D341Med (cell line): ENCODE results near the gene WTAP.
"Not testable (repeated sequence)": the region's sequence is repeated elsewhere in the genome, so short reads cannot be mapped to it uniquely, and the experiment has no call there.

Experiments used
- DNase-seq: peaks from one replicate; pipeline ENCODE4 v3.0.0; 2012; ENCODE audit warnings: low spot score

The WTAP gene

DNA sequence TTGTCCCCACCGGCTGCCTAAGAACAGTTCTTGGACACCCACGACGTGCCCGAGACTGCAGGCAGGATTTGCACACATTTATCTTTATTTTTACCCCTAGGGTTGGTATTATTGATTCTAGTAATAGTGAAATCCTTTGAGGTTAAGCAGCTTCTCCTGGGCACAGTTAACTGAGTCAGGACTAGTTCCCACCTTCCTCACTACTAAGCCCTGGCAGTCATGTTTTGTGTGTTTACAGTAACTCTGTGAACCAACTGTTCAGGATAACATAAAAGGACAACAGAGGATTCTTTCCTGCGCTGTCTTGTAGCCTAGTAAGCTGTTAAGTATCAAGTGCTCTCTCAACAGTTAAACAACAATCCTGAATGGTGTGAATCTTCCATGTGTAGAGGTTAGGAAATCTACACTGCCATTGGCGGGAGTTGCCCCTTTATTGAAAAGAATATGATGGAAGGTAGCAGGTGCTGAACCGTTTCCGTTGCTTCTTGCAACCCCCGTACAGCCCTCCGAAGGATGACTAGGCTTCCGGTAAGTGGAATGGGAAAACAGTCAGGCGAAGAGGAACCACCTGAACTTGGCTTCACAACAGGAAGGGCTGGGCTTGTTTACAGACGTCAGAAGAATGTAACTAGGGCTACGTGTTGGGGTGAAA lies 33.3 kb upstream of the WTAP start:
- no peak for DNase-seq

DNA sequence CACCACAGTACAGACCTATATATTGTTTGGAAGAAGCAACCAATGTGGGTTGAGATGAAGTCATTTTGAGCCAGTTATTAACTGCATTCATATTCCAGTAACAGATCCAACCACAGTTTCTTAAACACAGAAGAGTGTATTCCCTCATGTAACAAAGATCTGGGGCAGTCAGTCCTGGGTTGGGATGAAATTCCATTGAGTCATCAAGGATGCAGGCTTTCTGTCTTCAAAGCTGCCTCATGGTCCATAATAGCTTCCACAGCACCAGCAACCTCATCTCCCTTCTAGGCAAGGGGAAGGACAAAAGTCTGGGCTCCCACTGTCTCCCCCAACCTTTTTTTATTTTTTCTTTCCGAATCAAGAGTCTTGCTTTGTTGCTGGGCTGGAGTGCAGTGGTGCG lies 31.3 kb upstream of the WTAP start:
- no peak for DNase-seq

DNA sequence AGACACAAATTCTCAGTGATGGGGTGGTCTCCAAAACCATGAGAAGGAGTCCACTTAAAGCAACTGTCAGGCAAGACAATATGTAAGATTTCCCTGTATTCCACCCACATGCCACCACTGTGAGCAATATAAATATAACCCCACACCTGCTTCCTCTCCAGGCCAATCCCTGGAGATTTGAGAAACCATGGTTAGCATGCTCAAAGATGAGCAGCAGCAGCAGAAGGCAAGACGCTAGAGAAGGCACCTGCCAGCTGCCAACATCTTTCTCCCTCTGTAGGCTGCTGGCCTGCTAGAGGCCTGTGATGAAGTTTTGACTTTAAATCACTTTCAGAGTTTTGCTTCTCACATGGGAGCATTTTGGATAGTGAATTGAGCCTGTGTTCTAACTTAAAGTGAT lies 26.3 kb upstream of the WTAP start:
- DNase-seq, result no peak

DNA sequence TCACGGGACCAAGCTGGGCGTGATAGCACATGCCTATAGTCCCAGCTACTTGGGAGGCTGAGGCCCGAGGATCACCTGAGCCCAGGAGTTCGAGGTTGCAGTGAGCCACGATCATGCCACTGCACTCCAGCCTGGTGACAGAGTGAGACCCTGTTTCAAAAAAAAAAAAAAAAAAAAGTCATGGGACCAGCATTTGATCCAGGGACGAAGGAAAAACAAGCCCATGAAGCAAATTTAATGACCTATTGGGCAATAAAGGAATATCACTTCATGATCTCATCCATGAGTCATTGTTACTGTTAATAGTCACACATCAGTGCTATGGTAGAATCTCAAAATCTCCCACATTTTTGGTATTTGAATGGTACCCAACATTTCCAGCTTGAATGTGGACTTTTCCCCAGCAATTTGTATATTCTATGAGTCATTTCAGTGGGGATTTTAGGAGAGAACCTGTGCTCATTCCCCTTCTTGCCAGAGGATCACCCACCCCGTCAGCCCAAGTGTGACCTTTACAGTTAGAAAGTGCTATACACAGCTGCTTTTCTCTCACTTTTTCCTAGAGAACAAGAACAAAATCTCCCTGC lies 25.8 kb upstream of the WTAP start:
- no peak for DNase-seq

DNA sequence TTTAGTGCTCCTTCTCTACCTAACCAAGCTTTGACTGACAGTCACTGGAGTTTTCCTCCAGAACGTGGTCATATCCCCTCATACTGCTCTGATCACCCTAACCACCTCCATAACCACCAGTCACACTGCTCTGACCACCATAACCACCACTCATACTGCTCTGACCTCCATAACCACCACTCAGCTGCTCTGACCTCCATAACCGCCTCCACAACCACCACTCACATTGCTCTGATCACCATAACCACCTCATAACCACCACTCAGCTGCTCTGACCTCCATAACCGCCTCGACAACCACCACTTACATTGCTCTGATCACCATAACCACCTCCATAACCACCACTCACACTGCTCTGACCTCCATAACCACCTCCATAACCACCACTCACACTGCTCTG lies 16.7 kb upstream of the WTAP start:
- not testable (repeated sequence) for DNase-seq

DNA sequence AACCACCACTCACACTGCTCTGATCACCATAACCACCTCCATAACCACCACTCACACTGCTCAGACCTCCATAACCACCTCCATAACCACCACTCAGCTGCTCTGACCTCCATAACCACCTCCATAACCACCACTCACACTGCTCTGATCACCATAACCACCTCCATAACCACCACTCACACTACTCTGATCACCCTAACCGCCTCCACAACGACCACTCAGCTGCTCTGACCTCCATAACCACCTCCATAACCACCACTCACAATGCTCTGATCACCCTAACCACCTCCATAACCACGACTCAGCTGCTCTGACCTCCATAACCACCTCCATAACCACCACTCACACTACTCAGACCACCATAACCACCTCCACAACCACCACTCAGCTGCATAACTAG lies 14.9 kb upstream of the WTAP start:
- not testable (repeated sequence) for DNase-seq

DNA sequence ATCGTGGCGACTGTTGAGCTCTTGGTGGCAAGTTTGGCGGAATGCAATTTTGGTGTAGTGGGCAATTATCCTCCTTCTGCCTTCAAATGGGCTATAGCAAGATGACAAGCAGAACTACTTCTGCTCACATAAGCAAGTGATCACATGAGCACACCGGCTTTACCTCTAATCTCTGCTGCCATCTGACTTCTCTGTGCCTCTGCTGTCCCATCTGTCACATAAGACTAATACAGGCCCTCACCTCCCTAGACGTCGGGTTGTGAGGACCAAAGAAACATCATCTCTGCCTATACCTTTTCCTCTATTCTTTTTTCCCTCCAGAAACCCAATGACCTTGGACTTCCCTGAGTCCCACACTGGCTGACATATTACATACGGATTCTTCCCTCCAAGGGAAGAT lies 13.3 kb upstream of the WTAP start:
- DNase-seq, result peak; percentile 70

DNA sequence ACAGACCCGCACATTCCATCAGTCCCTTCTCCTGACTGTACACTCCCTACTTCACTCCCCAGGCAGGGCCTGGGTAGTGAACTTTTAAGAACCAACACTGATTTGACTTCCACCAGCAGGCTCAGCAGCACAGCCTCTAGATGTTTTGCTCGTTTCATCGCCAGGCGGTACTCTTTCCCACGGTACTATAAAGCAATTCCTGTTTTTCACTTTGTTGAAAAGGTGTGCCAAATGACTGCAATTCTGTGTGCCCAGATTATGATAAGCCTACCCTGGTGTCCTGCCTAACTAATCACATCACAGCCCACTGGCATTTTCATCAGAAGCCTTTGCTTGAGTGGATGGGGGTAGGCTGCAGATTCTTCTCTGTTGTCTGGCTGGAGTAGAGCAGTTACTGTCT lies 12.9 kb upstream of the WTAP start:
- peak; percentile 36 for DNase-seq

DNA sequence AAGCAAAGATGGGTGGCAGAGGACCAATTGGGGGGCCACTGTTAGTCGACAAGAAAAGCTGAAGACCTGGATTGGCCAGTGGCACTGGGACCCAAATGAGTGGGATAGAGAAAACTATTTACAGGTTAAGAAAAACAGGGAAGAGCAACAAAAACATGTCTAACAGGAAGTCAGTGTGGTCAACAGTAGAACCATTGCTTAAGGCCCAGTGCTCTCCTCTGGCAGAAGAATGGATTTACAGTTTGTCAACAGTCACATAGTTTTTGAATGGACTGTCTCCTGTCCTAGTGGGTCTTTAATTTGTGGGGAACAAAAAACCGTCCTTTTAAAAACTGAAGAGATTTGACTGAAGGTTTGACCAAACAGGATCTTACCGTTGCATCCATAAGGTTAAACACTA lies 12.1 kb upstream of the WTAP start:
- no peak for DNase-seq

DNA sequence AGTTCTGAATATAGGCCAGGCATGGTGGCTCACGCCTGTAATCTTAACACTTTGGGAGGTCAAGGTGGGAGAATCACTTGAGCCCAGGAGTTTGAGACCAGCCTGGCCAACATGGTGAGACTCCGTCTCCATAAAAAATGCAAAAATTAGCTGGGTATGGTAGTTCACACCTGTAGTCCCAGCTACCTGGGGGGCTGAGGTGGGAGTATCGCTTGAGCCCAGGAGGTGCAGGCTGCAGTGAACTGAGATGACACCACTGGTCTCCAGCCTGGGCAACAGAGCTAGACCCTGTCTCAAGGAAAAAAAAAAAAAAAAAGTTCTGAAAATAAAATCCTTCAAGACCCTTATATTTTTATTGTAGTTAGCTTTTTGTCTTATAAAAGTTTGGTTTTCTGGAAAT lies 11.7 kb upstream of the WTAP start:
- no peak for DNase-seq

DNA sequence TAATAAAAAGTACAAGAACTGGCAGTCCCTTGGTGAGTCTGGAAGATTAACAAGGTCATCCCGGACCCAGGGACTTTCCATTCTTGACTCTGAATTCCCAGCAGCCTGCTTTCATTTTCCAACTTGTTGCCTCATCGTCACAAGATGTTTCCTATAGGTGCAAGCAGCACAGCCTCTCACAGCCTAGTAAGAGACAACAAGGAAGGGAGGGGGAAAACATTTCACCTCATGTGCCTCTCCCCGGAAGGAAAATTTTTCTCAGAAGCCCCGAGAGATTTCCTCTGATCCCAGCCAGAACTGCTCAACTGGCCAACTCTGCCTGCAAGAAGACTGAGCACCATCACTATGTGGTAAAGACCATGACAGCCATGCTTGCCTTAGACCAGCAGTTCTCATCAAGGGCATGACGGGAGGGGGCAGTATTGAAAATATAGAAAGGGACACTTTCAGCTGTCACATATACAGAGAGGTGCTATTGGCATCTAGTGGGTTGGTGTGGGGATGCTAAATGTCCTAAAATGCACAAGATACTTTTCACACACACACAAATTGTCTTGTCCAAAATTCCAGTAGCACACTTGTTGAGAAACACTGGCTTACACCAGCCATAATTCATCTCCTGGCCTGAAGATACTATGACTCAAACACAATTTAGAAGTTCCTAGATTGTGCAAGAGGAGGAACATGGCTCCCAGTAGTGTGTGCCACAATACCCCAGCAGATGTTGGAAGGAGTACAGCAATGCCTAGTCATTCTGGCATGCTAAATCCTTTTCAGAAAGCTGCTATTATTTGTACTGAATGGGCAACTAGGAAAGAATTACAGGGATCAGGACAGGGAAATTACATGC lies 10.8 kb upstream of the WTAP start:
- no peak for DNase-seq

DNA sequence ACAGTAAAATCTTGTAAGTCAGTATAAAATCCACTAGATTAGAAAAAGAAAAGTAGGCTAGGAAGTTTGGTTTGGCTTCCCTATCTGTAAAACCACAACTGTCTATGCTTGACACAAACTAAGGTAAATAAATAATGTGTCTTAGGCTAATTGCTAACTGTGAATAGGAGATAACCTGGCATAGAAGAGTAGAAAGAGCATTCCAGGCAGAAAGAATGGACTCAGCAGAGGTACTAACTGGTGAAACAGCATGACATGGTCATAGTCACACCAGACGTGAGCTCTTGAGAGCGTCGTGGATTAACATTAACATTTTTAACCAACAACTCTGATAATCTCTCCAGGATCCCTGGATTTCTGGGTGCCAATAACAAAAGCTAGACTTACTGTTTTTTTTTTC lies 8.7 kb upstream of the WTAP start:
- no peak for DNase-seq

DNA sequence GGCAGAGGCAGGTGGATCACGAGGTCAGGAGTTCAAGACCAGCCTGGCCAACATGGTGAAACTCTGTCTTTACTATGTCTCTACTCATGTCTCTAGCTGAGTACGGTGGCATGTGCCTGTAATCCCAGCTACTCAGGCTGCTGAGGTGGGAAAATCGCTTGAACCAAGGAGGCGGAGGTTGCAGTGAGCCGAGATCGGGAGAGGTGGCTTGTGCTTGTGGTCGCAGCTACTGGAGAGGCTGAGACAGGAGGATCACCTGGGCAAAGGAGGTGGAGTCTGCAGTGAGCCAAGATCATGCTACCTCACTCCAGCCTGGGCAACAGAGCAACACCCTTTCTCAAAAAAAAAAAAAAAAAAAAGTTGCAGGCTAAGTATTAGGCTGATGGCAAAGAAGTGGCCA lies 8.0 kb upstream of the WTAP start:
- DNase-seq, result no peak

DNA sequence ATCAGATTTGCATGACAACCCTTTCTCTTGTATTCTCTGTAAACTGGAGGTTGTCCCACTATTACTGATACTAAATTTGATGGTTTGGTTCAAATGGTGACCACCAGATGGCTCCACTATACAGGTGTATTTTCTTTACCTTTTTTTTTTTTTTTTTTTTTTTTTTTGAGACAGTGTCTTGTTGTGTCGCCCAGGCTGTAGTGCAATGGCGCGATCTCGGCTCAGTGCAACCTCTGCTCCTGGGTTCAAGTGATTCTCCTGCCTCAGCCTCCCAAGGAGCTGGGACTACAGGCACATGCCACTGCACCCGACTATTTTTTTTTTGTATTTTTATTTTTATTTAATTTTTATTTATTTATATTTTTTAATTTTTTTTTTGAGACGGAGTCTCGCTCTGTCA lies 6.6 kb upstream of the WTAP start:
- no peak for DNase-seq

DNA sequence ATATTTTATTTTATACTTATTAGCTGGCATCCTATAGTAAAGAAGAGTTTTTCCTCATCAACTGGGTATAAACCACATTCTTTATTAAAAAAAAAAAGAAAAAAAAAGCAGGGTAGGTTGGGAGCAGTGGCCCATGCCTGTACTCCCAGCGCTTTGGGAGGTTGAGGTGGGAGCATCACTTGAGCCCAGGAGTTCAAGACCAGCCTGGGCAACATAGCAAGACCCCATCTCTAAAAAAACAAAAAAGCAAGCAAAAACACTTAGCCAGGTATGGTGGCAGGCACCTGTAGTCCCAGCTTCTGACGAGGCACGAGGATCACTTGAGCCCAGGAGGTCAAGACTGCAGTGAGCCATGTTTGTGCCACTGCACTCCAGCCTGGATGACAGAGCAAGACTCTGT lies 5.3 kb upstream of the WTAP start:
- not testable (repeated sequence) for DNase-seq

DNA sequence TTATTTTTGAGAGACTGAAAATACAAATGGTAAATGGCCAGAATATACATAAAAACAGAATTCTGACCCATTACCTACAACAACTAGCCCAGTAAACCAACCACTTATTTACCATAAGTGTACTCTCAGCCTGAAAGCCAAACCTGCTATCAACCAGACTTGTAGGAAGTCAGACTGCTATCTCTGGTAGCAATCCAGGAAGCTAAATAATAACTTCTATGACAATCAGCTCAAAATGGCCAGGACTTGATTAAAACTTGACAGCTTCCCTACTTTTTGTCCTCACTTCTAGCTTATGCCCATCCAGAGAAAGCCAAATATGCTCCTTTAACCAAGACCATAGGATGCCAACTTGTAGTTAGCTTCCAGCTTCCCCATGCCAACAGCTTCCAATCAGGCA lies 4.7 kb upstream of the WTAP start:
- no peak for DNase-seq

DNA sequence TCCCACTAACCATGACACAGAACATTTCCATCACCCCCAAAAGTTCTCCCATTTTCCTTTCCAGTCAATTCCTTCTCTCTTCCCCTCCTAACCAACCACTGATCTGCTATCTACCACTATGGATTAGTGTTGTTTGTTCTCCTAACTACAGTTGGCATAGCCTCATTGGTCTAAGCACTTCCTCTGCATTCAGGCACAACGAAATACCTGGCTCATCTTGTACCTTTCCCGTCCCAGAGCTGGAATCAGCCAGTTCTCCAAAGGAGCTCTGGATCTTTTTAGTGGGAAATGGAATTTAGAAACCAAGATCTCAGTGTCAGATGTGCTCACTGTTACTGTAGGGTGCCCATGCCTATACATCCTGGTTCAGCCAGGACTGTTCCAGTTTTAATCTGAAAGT lies 4.0 kb upstream of the WTAP start:
- no peak for DNase-seq

DNA sequence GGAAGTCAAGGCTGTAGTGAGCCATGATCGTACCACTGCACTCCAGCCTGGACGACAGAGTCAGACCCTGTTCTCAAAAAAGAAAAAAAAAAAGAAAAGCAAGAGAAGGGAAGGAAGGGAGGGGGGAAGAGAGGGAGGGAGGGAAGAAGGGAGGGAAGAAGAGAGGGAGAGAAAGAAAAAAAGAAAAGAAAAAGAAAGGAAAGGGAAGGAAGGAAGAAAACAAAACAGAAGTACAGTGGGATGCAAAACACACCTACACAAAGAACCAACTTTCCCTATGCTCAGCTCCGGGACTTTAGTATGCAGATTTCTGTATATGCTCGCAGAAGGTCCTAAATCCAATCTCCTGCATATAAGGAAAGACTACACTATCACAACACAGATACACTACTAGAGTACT lies 2.5 kb upstream of the WTAP start:
- no peak for DNase-seq

DNA sequence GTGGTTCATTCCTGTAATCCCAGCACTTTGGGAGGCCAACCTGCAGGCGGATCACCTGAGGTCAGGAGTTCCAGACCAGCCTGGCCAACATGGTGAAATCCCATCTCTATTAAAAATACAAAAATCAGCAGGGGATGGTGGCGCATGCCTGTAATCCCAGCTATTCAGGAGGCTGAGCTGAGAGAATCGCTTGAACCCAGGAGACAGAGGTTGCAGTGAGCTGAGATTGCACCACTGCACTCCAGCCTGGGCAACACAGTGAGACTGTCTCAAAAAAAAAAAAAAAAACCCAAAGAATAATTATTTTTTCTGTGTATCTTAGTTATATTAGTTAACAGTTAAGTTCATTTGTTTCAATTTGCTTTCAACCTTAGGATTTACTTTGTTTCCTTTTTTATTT lies 2.1 kb upstream of the WTAP start:
- not testable (repeated sequence) for DNase-seq

DNA sequence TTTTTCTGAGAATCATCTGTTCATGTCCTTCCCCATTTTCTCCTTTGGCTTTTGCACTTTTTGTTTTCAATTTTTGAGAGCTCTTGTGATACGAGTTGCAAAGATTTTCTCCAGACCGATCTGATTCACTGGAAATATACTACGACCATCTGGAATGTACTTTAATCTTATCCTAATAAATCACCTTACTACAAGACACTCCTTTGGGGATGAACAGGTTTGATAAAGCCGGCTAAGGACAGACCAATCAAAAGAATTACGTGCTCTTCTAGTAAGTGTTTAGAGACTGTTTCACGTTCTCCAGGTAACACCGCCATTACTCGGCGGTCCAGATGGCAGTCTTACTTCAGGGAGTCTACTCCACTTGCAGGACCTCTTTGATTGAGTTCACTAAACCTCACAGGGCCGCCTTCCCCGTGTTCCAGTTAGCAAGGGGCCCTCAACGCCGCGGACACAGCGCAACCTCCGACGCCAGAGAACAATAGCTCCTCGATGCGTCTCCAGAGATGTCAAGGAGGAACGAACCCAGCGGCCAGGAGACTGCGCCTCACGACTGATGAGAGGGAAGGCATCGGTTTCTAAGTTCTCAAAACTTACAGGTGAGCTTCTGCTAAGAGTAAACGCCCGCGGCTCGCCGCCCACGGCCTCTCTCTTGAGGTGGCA lies 920 bp upstream of the WTAP start:
- no peak for DNase-seq

DNA sequence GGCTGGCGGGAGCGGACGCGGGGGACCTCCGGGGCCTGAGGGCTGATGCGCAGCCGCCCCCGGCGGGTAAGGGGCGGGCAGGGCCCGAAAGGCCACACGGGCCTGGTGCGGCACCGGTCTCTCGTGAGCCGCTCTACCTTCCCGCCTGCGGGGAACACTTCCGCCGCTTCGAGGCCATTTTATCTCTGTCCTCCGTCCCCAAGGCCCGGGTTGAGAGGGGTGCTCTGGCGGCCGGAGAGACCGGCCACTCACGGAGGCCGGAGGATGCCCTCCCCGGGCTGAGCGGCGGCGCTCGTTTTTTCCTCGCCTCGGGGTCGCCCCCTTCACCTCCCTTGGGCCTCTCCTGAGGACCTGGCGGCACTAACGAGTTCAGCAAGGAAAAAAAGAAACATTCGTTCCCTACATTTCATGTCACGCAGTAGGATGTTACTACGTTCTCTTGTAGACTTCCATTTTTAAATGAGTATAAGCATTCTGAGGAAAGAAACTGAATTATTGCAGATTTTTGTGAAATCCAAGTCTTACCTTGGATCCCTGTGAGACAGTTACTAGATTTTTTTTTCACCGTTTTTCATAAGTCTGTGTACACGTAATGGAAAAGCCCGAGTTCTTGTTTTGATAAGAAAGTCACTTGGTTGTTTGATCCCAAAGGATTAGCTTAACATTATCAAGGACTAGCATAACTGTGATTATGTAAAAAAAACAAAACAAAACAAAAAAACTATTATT lies 575 bp downstream of the WTAP start:
- no peak for DNase-seq

DNA sequence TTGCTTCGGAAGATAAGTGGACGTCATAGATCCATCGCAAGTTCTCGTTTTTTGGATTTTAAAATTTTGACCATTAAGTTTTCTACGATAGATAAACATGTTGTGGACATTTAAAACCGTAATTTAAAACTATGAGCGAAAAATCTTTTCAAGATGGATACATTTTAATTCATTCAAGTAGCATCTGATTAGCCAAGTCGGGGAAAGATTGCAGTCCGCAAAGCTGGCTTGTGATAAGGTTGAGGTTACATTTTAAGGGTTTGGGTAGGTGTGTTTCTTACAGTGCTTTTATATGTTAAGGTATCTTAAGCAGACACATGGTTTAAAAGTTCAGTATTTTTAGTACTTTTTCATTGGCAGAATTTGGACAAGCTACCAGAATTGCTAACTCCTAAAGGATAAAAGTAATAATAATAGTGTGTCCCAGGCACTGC lies 1.2 kb downstream of the WTAP start:
- no peak for DNase-seq
